NCI-H187 treated with DMSO at 0.1 percent for 48 hours (cell line): ENCODE measurements around the gene SCTR.
A peak's percentile ranks its signal among the peaks of the same experiment; 100 is the strongest.

Experiments
- DNase-seq: peaks from one replicate; lab custom pipeline; 2025; lab: John Stamatoyannopoulos, UW

Gene SCTR

DNA sequence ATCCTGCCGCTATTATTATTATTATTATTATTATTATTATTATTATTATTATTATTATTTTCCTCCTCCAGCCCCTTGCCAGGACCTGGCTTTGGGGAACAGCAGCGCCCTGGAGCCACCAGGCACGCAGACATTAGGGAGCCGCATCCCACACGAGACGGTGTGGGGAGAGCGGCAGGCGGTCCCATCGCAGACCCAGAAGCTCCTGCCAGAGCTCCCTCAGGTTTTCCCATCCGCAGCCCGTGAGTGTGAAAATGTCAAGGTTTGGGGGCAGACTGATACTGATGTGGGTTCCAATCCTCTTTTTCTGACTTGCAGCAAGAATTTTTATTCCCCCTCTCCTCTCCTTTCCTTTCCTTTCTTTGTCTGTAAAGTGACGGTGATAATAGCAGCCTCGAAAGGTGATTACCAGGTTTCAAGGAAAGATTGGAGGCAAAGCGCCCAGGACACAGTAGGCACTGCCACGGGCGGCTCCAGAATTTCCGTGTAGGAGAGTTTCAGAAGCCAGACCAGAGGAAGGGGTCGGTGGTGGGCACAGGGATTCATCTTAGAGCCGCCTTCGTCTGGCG is 816 bp downstream of the SCTR start:
- DNase-seq = no peak

DNA sequence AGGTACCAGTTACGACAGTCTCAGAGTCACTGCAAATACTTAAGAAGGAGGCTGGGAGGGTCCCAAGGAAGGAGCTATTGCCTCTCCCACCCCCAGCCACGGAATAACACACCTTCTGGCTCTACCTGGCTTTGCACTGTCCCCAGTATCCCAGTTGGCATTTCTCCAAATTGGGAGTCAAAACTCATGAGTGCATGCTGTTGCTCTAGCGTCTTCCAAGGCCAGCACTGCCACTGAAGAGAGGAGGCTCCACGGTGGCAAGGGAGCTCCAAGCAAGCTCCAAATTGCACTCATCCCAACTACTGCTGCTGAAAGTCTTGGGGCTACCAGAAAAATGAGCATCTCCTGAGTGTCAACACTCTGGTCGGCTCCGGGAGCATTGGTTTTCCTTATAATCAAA is 1.6 kb downstream of the SCTR start:
- DNase-seq = no peak

DNA sequence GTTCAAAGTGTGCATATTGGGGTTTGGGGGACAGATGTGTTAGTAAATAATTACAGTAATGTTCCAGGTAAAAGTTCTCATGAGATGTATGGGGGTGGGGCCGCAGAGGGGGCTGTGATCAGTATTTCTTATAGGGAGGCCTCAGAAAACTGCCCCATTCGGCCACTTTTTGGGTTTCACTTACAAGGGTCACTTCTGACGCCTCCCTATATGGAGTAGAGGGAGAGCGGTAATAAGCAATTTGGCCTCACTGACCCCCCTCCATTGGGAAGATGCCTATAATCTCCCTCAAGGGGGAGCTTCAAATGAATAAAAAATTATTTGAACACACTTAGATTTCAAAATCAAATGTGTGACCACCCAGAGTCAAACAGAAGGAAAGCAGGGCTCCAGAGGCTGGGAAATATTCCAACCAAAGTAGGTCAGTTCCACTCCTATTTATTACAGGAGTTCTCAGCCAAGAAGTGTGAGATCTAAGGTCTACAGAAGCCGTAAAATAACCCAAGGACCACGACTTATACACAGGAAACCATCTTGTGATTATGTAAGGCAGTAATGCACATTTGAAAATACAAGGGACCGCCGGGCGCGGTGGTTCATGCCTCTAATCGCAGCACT is 2.7 kb downstream of the SCTR start:
- DNase-seq = no peak

DNA sequence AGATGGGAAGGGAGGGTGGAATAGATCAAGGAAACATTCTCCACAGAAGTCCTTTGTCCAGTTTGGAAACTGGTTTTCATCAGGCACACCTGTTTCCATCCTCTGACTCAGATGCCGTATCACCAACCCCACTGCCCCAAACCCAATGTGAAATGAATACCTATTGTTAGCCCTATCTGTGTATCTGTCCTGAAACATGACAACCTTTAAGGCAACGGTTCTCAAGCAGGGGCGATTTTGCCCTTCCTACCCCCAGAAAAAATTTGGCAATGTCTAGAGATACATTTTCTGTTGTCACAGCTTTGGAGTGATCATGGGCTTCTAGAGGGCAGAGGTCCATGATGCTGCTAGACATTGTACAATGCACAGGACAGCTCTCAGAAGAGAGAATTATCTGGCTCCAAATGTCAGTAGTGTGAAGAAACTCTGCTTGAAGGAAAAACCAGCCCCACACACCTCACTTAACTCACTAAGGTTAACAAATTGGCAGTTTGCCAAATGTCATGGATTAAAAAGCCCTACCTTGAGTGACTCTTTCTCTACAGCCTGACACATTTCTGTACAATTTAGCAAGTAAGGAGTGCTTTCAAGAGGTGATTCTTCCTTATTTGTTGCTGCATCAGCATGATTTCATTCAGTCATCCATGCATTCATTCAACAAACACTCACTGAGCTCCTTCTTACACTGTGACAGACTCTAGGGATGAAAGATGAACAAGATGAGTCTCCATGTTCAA is 3.4 kb downstream of the SCTR start:
- no peak for DNase-seq

DNA sequence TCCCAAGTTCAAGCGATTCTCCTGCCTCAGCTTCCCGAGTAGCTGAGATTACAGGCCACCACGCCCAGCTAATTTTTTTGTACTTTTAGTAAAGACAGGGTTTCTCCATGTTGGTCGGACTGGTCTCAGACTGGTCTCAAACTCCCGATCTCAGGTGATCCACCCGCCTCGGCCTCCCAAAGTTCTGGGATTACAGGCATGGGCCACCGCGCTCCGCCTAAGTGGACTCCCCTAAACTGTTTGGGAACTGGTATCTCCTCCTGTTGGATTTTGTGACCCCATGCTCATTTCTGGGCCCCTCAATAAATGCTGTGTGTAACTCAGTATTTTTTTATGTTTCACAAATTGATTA is 5.2 kb downstream of the SCTR start:
- no peak for DNase-seq

DNA sequence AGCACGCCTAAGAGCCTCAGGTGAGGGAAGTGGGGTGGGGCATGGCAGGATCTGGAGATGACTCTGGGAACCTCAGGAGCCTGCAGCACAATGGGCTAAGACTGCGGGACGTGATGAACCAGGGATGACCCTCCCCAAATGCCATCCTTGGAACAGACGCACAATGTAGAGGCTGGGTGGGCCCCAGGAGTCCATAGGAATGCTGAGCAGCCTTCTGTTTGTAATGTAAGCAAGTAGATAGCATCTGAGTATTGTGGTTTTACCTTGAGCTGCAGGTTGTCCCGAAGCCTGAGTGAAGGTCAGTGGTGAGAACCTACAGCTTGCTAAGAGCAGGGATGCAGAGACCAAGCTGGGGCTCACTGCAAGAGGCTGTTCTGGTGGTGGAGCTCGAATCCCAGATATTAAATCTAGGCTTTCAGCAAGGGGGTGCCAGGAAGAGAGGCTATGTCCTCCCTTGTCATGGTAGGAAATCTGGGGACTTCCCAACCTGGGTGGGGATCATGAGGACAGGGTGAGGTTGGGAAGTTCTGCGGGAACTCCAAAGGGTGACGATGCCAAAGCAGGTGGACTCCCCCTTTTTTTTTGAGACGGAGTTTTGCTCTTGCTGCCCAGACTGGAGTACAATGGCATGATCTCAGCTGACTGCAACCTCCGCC is 5.8 kb downstream of the SCTR start:
- DNase-seq = no peak

DNA sequence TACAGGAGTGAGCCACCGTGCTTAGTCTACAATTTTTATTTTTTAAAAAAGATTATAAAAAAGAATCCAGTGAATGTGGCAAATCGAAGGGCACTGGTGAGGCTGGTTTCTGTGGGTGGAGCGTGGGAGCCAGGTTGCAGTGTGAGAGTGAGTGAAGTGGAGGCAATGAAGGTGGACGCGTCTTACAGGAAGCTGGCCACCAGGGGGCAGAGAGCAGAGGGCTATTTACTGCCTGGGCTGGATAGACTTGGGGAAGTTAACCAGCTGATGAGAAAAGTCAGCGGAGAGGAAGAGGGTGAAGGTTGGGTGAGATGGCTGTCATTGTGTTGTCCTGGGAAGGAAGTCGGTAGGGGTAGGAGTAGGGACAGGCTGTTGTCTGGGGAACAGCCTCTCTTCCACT is 6.8 kb downstream of the SCTR start:
- DNase-seq = peak; percentile 1

DNA sequence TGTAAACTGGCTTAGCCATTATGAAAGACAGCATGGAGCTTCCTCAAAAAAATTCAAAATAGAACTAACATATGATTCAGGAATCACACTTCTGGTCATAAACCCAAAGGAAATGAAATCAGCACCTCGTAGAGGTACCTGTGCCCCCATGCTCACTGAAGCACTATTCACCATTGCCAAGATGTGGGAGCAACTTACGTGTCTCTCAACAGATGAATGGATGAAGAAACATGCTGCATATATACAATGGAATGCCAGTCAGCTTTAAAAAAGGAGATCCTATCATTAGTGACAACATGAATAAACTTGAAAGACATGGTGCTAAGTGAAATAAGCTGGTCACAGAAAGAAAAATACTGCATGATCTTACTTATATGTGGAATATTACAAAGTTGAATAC is 8.2 kb downstream of the SCTR start:
- DNase-seq = no peak

DNA sequence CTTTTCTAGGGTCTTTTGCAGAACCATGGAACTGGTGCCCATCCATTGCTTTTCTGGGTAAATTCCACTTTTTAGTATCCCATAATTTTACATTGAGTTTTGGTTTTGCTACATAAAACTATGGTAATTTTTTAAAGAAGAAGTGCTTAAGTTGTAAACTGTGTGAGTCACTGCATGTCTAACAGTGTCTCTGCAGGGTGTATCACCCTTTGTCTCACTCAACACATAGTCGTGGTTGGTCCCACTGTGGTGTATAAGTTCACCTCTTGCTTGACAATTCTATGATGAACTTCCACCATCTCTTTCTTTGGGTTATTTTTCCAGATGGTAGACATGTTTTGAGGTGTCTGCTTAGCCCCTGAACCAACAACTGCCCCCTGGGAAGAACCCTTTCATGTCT is 10.5 kb downstream of the SCTR start:
- no peak for DNase-seq

DNA sequence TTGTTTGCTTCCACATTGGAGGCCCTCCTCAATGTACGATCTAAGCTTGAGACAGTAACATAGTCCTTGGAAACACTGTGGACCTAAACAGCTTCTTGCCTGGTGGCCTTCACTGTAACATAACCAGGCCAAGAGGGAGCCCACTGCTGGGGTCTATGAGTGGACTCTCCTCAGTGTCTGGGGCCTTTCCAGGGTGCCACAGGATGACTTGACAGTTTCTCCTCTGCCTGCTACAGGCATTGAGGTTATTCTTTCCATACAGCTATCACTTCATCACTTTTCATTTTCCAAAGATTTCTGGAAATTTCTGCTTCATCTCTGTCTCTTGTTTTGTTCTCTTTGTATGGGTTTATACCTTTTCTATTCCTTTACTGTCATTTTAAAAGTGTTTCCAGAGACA is 11.3 kb downstream of the SCTR start:
- no peak for DNase-seq

DNA sequence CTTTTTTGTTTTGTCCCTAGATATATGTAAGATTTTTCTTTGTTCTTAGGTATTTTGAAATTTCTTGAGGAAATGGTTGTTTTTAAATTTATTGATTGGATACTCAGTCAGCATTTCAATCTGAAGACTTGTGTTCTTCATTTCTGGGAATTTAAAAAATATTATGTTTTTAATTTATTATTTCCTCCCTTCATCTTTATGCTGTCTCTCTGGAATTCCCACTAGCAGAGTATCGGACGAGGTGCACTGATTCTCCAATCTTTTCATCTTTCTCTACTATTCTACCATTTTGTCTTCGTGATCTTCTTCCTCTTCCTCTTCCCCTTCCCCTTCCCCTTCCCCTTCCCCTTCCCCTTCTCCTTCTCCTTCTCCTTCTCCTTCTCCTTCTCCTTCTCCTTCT is 12.3 kb downstream of the SCTR start:
- DNase-seq = no peak

DNA sequence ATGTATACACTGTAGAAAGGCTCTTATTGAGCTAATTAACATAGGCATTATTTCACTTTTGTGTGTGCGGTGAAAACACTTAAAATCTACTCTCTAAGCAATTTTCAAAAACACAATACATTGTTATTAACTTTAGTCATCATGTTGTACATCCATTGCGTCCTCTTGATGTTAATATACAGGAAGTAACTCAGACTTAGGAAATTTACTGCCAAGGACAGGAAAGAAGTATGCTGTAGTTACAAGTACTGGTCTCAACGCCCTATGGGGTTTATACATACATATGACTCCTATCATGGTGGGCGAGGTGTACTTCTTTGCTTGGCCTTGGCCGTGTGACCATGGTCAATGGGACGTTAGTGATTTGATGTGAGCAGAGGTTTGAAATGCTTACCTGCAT is 15.5 kb downstream of the SCTR start:
- DNase-seq = no peak

DNA sequence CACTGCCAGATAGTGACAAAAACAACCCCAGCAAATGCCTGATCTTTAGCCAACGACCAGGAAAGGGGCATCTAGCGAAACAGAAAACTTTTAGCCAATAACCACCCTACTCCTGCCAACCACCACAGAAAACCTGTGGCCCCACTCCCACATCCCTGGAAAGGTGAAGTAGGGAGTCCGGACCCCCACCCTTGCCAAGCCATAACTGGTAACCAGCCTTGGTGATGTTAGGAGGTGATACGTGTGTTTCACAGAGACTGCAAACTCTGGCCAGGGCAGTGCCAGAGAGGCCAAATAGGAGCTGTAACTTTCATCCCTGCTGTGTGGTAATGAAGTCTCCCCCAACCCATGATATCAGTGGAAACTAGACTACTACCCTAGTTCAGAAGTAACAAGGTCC is 27.6 kb downstream of the SCTR start:
- DNase-seq = no peak

DNA sequence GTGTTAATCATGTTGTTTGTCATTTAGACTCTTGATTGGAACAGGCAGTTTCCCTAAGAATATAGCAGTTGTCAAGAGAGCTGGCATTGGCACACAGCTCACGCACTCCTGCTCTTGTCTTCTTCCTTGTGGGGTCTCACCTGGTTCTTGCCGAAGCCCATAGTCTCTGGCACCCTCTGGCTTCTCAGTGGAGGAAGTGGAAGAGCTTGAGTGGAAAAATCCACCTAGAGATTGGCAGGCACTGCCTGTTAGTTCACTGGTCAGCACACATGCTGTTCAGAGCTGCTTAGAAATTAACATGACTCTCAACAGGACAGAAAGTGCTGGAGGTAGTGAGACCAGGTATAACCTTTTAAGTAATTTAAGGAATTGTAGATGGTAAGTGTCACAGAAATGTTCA is 28.3 kb downstream of the SCTR start:
- no peak for DNase-seq

DNA sequence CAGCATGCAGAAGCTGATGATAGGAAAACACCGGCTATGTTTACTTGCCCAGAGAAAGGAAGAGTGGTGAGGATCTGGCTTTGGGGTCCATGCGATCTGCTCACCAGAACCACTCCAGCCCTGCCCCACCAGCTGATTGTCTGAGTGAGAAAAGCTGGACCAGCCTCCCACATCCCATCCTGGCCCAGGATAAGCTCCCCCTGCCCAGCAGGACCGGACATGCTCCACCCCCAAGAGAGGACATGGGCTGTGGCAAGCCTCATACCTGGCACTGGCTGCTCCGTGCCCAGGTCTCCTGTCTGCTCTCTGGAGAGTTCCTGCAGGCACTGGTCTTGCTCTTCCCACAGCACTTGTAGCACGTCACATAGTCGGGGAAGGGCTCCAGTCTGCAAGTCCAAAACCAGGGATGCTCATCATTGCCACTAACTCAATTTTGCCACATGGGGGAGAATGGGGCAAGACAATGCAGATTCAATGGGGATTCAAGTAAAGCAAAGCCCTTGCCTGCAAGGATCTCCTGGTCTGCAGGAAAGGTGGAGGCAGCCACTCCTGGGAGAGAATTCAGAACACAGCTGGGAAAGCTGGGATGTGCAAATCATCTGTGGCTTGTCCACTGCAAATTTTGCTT is 30.0 kb downstream of the SCTR start:
- DNase-seq = no peak

DNA sequence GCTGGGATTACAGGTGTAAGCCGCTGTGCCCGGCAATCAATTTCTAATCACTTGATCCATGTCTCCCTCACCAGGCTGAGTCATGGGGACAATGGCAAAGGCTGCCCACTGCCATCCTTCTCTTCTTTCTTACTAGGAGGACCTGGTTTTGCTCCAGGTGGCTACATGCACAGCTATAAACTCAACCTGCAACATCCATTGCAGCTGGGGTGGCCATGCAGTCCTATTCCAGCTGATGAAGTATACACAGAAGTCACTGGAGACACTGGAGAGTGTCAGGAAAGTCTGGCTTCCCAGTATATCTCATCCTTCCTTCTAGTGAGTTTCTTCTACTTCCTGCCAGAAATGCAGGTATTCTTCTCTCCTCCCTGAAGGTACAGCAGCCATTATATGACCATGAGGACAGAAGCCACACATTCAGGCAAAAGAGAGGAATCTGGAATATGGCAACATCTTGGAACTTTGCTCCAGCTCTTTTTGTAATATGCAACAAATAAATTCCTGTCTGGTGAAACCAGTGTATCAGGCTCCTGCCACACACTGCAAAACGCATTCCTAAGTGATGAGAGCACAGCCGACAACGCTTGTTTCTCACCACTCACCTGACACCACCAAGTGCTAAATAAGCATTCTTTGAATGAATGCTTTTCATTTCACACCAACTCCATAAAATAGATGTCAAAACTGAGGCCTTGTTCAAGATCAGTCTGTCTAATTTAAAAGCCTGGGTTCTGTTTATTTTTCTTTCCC is 32.3 kb downstream of the SCTR start:
- no peak for DNase-seq

DNA sequence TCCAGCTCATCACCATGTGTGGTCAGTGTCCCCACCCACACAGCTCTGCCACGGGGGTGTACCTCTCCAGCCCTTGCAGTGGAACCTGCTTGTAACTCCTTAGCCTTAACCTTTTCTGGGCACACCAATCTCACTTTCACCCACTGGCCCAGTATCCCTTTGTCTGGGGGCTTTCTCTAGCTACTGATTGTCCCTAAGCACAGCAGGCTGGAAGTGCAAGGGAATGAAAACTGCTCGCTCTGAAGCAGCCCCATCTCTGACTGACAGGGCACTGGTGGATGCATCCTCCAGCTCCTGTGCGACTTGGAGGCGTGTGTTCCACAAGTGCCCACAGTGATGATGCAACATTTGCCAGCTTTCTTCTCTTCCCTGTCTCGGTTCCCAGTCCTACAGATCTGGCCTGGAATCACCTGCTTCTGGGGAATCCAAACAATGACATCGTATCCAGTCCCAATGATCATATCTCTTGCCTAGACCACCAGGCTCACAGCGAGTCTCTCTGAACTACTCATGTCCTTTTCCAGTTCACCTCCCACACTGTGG is 33.6 kb downstream of the SCTR start:
- no peak for DNase-seq

DNA sequence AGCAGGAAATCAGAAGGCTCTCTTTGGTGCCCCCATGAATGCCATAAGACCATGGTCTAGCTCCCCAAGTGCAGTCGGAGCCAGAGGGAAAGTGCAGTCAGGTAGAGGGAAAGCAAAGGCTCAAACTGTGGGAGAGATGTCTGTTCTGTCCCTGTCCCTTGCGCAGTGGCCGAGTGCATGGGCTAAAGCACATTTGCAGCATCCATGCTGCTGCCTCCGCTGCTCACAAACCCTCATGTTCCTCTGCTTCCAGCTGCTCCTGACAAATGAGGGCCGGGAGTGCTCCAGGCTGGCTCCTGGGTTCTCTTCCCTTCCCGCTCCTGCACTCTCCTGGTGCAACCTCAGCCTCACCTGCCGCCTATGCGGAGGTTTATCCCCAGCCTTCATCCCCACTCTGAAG is 34.2 kb downstream of the SCTR start:
- DNase-seq = no peak

DNA sequence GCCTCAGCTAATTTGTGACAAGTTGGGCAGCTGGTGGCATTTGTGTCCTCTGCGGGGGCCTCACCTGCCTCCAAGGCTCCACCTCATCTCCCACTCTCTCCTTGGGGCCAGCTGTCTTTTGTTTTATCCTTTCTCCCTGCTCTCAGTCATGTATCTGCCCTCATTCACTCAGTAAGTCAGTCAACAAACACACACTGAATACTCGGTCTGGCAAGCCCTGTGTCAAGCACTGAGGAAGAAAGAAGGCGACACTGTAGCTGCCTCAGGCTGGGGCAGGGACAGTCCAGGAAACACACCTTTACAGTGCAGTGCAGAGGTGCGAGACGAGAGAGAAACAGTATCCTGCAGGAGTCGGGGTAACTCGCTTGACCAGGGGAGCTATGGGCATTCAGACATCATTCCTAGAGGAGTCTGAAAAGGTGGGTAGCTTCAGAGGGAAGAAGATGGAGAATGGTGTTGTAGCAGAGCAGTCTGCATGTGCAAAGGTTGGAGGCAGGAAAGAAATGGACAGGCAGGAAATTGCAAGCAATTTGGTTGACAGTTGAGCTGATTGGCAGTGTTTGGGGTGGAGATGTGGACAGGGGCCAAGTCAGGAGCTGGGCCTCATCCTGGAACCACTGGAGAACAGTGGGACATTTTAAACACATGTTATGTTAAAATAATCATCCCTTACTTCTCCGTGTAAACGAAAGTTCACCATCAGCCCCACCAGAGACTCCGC is 34.9 kb downstream of the SCTR start:
- DNase-seq = no peak

DNA sequence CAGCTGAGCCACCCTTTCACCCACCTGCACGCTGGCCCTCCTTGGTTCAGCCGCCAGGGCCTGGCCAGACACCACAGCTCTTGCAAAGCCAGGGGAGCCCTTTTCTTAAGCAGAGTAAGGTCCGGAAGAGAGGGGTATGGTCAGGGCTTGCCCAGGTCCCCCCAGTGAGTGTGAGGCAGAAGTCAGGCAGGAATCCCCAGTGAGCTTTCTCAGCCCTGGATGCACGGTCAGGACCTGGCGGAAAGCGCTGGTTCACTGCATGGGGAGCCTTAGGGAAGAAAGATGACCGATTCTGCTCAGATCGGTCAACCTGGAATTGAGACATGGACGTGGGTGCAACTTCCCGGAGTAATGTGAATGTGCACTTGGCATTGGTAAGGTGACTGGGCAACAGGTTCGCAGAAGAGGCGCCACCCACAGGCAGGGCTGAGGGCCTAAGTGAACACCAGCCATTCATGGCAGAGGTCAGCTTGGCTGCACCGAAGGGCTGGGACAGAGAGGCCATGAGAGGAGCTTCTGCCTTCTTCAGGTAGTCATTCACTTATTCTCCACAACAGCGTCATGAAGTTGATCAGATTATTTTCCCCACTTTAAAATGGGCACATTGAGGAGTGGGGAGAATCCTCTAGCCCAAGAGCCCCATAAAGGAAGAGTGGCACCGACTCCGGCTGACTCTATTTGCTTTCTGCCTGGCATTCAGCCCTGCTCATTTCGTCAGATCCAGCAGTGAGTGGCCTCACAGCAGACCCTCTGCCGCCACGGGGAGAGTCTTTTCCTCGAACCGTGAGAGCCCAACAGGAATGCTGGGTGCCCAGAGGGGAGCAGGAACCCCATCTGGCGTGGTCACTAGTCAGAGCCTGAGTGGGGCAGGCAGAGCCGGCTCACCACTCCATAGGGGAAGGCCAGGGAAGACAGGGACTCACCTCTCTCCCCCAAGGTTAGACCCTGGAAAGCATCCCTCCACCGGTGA is 35.8 kb downstream of the SCTR start:
- DNase-seq = no peak
